HG02870 (cell line): ENCODE measurements around the gene YIPF3.

Source experiments
- ATAC-seq: cut with Tn5 transposase; IDR thresholded peaks from one replicate; pipeline ENCODE4 v1.9.1; 2021; ENCODE audit warnings: mild to moderate bottlenecking, moderate library complexity; ENCODE audit not compliant: unreplicated experiment

YIPF3 gene

GRCh38 chr6:43493833-43494232, 22.9 kb downstream of the YIPF3 start:
- ATAC-seq: no peak

- no peak for ATAC-seq
These were observed 23.5 kb downstream of the YIPF3 start for GRCh38 chr6:43493230-43493629.

GRCh38 chr6:43492673-43493072, 24.1 kb downstream of the YIPF3 start:
- no peak for ATAC-seq

GRCh38 chr6:43491750-43492661, 24.7 kb downstream of the YIPF3 start:
- no peak for ATAC-seq

GRCh38 chr6:43490523-43490939, 26.2 kb downstream of the YIPF3 start:
- no peak for ATAC-seq

GRCh38 chr6:43489277-43490072, 27.3 kb downstream of the YIPF3 start:
- no peak for ATAC-seq

GRCh38 chr6:43488667-43489276, 28.0 kb downstream of the YIPF3 start:
- ATAC-seq: no peak

GRCh38 chr6:43481591-43482236, 35.0 kb downstream of the YIPF3 start:
- no peak for ATAC-seq

GRCh38 chr6:43481075-43481474, 35.7 kb downstream of the YIPF3 start:
- no peak for ATAC-seq

GRCh38 chr6:43478008-43478372, 38.7 kb downstream of the YIPF3 start:
- no peak for ATAC-seq

GRCh38 chr6:43477235-43478007, 39.3 kb downstream of the YIPF3 start, which contains the start of gene TJAP1:
Gene TJAP1, plus strand, starts transcription at chr6:43477570. Its CDS starts 21,432 bp downstream, at chr6:43499002.
- peak; percentile 94 for ATAC-seq

- ATAC-seq: no peak
These were observed 40.0 kb downstream of the YIPF3 start for GRCh38 chr6:43476746-43477145.

- ATAC-seq: no peak
These were observed 41.2 kb downstream of the YIPF3 start for GRCh38 chr6:43475516-43475915.

GRCh38 chr6:43472515-43472914, 44.2 kb downstream of the YIPF3 start:
- no peak for ATAC-seq

- no peak for ATAC-seq
These were observed 45.3 kb downstream of the YIPF3 start for GRCh38 chr6:43471399-43471798.

- ATAC-seq: no peak
These were observed 46.8 kb downstream of the YIPF3 start for GRCh38 chr6:43469947-43470346.

- ATAC-seq: no peak
These were observed 47.7 kb downstream of the YIPF3 start for GRCh38 chr6:43468748-43469681.

GRCh38 chr6:43468240-43468639, 48.5 kb downstream of the YIPF3 start:
- no peak for ATAC-seq

GRCh38 chr6:43467752-43468151, 49.0 kb downstream of the YIPF3 start:
- ATAC-seq: no peak
